Measurements from ENCODE around the gene BCKDK. TPM values are rescaled to one million over a fixed set of nuclear protein-coding genes. Genes with fewer than 3 reads are reported as not detected.

The BCKDK gene
- total and polyA plus RNA-seq, 2 of the 13 experiments (the other 11 are each of a cell fraction or from before 2014, with no cell fraction given): 24.9 to 42.6 TPM

GRCh38 chr16:31141489-31142108 is 33.4 kb downstream of the BCKDK start (continued):
- no peak; the same call in 1 of the 2 replicates for TF ChIP-seq TFDP1 (CRISPR knock-in tag; IDR thresholded peaks at IDR 0.05; ENCODE audit: borderline replicate concordance)
- TF ChIP-seq CREM (IDR thresholded peaks at IDR 0.05): no peak; the same call in 1 of the 2 replicates
- TF ChIP-seq CREM (CRISPR knock-in tag; IDR thresholded peaks at IDR 0.05): no peak
- no peak for TF ChIP-seq HNF4A (CRISPR knock-in tag; IDR thresholded peaks at IDR 0.05)
- no peak for TF ChIP-seq KDM5A (IDR thresholded peaks at IDR 0.05; ENCODE audit: borderline replicate concordance, low read length)
- TF ChIP-seq RXRA (CRISPR knock-in tag; IDR thresholded peaks at IDR 0.05): peak; percentile 40; the same call in 1 of the 2 replicates
- TF ChIP-seq DNMT1 (CRISPR knock-in tag; IDR thresholded peaks at IDR 0.05): no peak
- TF ChIP-seq IRF9 (CRISPR knock-in tag; IDR thresholded peaks at IDR 0.05; ENCODE audit: borderline replicate concordance): 0 out of 2 replicates have a peak, but pooled peaks have one; percentile 34
- no peak for TF ChIP-seq ZBTB42 (CRISPR knock-in tag; IDR thresholded peaks at IDR 0.05)
- TF ChIP-seq REPIN1 (CRISPR knock-in tag; IDR thresholded peaks at IDR 0.05; ENCODE audit: borderline replicate concordance, low read depth): no peak
- no peak for TF ChIP-seq GTF3A (CRISPR knock-in tag; conservative IDR thresholded peaks at IDR 0.05)
- TF ChIP-seq ZSCAN30 (CRISPR knock-in tag; IDR thresholded peaks at IDR 0.05): no peak
- TF ChIP-seq GATAD1 (CRISPR knock-in tag; IDR thresholded peaks at IDR 0.05): no peak
- TF ChIP-seq FUBP1 (CRISPR knock-in tag; IDR thresholded peaks at IDR 0.05; ENCODE audit: borderline replicate concordance): no peak
- TF ChIP-seq ZNF614 (CRISPR knock-in tag; IDR thresholded peaks at IDR 0.05; ENCODE audit: borderline replicate concordance): no peak
- no peak for TF ChIP-seq ZNF33B (CRISPR knock-in tag; IDR thresholded peaks at IDR 0.05)
- TF ChIP-seq NR0B2 (CRISPR knock-in tag; IDR thresholded peaks at IDR 0.05): no peak
- TF ChIP-seq CENPX (CRISPR knock-in tag; IDR thresholded peaks at IDR 0.05): no peak
- TF ChIP-seq ZNF530 (CRISPR knock-in tag; IDR thresholded peaks at IDR 0.05; ENCODE audit: low read depth): no peak
- no peak for TF ChIP-seq ZNF609 (CRISPR knock-in tag; IDR thresholded peaks at IDR 0.05; ENCODE audit: borderline replicate concordance)
